GM12878 (cell line): Measurements from ENCODE around the gene POLR3K.

Source experiments
- CHD1 ChIP-seq: IDR thresholded peaks from 2 replicates; pipeline ENCODE4 v1.6.1; 2012; ENCODE audit warnings: low read depth, low read length, improper control_type of control experiment
- CTCF ChIP-seq, 3 experiments: IDR thresholded peaks in 2 of 3; conservative IDR thresholded peaks in 1 of 3; 2 replicates each; pipeline ENCODE4 v1.5.1; 2011; ENCODE audit warnings: low read depth in 3 of 3, low read length in 3 of 3, mild to moderate bottlenecking in 3 of 3, control low read depth in 2 of 3, moderate library complexity in 2 of 3, inconsistent platforms in 1 of 3, mixed read lengths in 1 of 3; ENCODE audit not compliant: control insufficient read depth in 2 of 3, insufficient read depth in 1 of 3; ENCODE audit errors: extremely low read depth in 1 of 3
- EGR1 ChIP-seq, 2 experiments: IDR thresholded peaks; 1 replicate in 1 of 2; 2 replicates in 1 of 2; pipeline ENCODE4 v1.6.1; 2011 to 2012; ENCODE audit warnings: low read depth in 2 of 2, low read length in 2 of 2, borderline replicate concordance in 1 of 2, mild to moderate bottlenecking in 1 of 2, moderate library complexity in 1 of 2
- EP300 ChIP-seq, 2 experiments: fragments of 150-350 bp in 1 of 2; IDR thresholded peaks; 2 replicates each; pipeline ENCODE4 v1.6.1; 2011 to 2012; ENCODE audit warnings: low read depth in 2 of 2, low read length in 2 of 2, borderline replicate concordance in 1 of 2, improper control_type of control experiment in 1 of 2, inconsistent platforms in 1 of 2; ENCODE audit not compliant: control insufficient read depth in 1 of 2
- KDM1A ChIP-seq: fragments of 200-600 bp; sonication (generic); IDR thresholded peaks from 2 replicates; pipeline ENCODE4 v1.6.1; 2016; ENCODE audit warnings: borderline replicate concordance
- NFYB ChIP-seq: IDR thresholded peaks from 2 replicates; pipeline ENCODE4 v1.6.1; 2011; ENCODE audit warnings: low read depth, mild to moderate bottlenecking, low read length, improper control_type of control experiment, moderate library complexity; ENCODE audit not compliant: insufficient read depth
- RB1 ChIP-seq: fragments of 450-650 bp; formaldehyde crosslinking; IDR thresholded peaks from 2 replicates; pipeline ENCODE4 v1.6.1; 2017; ENCODE audit warnings: mild to moderate bottlenecking, borderline replicate concordance
- REST ChIP-seq: IDR thresholded peaks from 2 replicates; pipeline ENCODE4 v1.6.1; 2012; ENCODE audit warnings: mild to moderate bottlenecking, low read depth, low read length
- SP1 ChIP-seq: IDR thresholded peaks from one replicate; pipeline ENCODE4 v1.6.1; 2011; ENCODE audit warnings: low read depth, low read length
- SUZ12 ChIP-seq: fragments of 200-600 bp; sonication (generic); IDR thresholded peaks from one replicate; pipeline ENCODE4 v1.6.1; 2018; ENCODE audit warnings: antibody characterized with exemption, mild to moderate bottlenecking; ENCODE audit not compliant: unreplicated experiment
- USF2 ChIP-seq: IDR thresholded peaks from 2 replicates; pipeline ENCODE4 v1.6.1; 2011; ENCODE audit warnings: low read depth, low read length, improper control_type of control experiment, borderline replicate concordance
- ZNF24 ChIP-seq: fragments of 450-650 bp; IDR thresholded peaks from 2 replicates; pipeline ENCODE4 v1.6.1; 2017; ENCODE audit warnings: antibody characterized with exemption, mild to moderate bottlenecking

- TF ChIP-seq NFYB (no peak), ZNF24 (no peak), EP300 (IDR thresholded peaks at IDR 0.05; ENCODE audit: borderline replicate concordance in 1 of 2, control insufficient read depth in 1 of 2, low read depth in 2 of 2, low read length in 2 of 2) (no peak), KDM1A (no peak), SUZ12 (no peak), CTCF (IDR thresholded peaks at IDR 0.05 in 2 of 3, conservative IDR thresholded peaks at IDR 0.05 in 1 of 3; ENCODE audit: control insufficient read depth in 2 of 3, extremely low read depth in 1 of 3, insufficient read depth in 1 of 3, low read depth in 3 of 3, low read length in 3 of 3) (no peak), CHD1 (no peak), RB1 (no peak), SP1 (no peak), EGR1 (IDR thresholded peaks at IDR 0.05; ENCODE audit: borderline replicate concordance in 1 of 2, low read depth in 2 of 2, low read length in 2 of 2) (no peak), USF2 (no peak), REST (no peak)
Observed at GRCh38 chr16:94918-95265, 41.5 kb upstream of the POLR3K start.
